HG03342 (cell line): ENCODE measurements around the gene FBXO15.

Source experiments
- ATAC-seq: cut with Tn5 transposase; IDR thresholded peaks from one replicate; pipeline ENCODE4 v1.9.1; 2021; ENCODE audit warnings: mild to moderate bottlenecking, moderate library complexity; ENCODE audit not compliant: unreplicated experiment

The FBXO15 gene

DNA sequence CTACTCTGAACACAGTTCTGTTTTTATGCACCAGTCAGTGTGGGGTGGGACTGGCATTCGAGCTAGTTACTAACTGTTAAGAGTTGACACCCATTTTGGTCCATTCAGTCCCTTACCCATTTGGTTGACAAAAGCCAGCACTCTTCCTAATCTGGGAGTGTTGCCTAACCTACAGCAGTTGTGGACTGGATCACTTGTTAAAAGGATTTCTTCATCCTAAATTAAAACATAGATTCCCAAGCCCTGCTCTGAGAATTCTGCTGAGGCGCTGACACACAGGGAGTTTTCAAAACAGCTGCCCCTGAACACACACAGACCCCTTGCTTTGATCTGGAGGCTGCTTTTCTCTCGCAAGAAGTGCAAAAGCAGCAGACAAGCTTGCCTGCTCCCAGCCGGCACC lies 7.1 kb upstream of the FBXO15 start:
- no peak for ATAC-seq

DNA sequence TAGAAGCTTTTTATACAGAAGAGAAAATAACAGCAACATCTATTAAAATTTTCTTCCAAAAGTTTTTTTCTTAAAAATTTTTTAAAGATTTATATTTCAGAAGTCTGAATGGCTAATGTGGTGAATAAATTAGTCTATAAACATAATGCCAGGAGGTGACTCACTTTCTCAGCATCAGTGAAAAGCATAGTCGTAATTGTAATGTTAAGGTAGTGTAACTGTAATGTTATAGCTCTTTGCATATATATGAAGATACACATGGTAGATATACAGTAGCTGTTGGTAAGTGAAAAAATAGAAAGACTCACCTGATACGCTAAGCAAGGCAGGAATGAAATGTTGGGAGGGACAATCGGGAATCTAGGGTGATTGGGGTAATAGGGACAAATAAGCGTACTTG lies 6.2 kb upstream of the FBXO15 start:
- ATAC-seq = no peak

DNA sequence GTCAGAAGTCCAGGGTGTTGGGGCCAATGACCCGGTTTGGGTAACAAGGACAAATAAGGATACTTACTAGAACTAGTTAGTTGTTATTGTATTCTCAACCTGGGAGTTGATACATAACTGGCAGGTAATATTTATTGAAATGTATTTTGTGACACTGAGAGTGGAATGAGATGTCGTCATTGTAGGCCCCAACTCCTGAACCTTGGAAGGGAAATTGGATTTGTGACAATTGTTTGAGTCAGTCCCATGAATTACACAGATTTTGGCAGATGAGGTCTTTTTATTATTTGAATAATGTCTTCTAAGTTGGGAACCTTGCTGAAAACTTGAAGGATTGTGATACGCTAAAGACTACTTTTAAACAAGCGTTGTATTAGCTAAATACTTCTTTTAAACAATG lies 5.7 kb upstream of the FBXO15 start:
- ATAC-seq = no peak

DNA sequence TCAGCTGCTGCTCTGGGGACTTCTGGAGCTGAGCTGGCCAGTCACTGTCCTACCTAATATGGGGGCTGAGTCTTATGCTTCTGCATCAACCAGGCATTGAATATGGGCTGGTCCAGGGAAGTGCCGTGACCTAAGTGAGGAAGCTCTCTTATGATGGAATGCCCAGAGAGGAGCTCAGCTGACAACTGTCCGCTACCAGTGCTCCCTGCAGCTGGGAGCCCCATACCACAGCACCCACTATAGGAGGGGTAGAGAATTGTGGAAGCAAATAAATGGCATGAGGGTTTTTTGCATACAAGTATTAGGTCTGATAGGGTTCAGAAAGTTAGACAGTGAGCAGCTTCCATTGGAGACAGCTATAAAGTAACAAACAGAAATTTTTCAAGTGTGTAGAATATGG lies 5.2 kb upstream of the FBXO15 start:
- ATAC-seq = no peak

DNA sequence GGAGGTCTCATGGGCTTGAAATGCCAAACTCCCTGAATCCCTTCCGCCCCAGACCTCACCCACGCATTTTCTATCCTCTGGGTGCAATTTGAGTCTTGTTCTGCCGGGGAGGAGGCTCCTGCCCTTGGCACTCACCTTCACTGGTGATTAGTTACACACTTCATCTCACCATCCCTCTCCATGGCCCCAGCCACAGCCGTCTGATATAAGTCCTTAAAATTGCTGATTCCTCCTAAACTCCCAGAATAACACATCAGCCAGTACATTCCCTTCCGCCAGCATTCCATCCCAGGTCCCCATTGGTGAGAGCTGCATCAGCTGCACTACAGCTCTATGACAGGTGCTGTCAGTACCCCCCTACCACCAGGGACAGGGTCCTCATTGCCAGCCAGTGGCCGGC lies 4.6 kb upstream of the FBXO15 start:
- ATAC-seq = no peak

DNA sequence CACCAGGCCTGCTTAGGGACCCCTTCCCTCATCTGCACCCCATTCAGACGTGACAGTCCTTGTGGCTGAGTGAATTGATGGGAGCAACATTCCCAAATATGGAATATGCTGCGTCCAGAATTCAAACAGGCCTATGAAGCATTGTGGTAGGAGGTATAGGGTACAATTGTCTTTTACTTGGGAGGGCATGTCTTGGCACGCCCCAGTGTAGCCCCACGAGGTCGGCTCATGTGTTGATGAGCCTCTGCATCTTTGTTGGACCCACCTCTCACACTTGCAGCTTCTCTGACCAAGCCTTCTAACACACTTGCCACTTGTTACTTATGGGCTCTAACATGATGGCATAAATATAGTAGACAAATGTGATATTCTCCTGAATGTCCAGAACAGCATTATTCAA lies 2.2 kb upstream of the FBXO15 start:
- ATAC-seq = no peak

DNA sequence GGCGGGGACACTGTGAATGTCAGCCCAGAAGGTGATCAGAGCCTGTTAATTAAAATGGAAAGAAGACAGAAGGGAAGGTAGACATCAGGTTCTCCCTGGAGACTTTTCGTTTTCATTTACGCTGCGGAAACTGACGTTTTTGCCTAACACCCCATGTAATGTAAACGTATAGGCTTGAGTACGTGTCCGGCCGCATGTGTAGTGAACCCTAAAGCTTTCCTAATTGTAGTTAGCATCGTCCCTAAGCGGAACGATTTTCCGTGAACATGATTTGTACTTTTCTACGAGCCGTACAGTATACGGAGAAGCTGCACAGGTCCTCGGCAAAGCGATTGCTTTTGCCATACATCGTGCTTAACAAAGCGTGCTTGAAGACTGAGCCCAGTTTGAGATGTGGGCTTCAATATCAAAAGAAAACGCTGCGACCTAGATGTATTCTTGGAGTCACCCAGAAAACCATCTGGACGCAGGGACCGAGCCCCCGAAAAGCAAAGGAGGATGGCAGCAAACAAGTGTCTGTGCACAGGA lies 973 bp upstream of the FBXO15 start:
- ATAC-seq = no peak

DNA sequence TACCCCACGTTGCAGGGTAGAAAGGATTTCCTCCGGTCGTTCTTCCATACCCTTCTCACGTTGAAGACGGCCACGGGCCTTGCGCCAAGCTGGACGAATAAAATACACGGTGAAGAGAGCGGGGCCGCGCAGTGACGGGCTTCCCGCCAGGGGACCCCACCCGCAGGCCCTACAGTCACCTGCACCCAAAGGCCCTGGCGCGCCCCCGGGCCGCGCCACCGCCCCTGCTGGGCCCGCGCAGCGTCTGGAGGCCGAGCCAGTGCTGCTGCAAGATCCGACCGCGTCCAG lies 199 bp downstream of the FBXO15 start:
- ATAC-seq = no peak

DNA sequence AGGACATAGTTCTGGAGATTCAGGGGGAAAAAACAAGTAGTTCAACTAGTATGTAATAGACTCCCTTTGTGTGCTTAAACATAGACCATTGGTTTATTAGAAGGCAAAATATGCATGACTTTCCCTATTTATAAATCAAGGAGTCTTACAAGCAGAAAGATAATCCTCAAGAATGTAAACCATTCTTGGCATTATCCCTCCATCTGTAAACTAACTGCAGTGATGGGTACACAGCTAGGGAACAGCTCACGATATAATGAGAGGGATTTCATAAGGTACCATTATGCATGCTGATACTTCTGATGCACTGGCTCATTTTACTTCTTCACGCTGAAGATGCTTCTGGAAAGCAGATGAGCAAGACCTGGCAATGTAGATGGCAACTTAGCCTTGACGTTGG lies 878 bp downstream of the FBXO15 start:
- ATAC-seq = no peak

DNA sequence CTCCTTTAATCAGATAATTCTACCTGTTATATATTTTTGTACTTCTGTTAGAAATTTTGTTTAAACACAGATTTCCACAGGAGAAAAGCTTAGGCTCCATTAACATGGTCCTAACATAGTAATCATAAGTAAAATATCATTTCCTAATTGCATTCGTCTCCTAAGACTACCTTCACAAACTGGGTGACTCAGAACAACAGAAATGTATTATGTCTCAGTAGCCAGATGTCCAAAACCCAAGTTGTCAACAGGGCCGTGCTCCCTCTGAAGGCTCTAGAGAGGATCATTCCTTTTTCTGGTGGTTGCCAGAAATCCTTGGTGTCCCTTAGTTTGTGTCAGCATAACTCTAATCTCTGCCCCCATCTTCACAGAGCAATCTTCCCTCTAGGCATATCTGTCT lies 5.4 kb downstream of the FBXO15 start:
- no peak for ATAC-seq

DNA sequence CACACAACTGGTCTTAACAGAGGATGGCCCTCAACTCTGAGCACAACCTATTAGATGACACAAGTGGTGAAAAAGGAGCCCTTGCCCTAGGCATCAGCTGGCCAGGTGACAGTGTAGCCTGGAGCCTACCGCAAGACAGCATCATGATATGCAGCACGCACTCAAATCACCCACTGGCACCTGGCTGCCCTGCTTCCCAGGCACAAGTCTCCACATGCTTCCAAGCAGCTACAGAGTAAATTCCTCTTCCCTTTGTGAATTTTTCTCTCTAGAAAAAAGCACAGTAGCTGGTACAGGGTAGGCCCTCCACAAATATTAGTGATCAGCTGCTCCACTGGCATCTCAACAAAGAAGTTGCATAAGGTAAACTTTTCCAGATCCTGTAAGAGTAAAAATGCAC lies 6.0 kb downstream of the FBXO15 start:
- no peak for ATAC-seq

DNA sequence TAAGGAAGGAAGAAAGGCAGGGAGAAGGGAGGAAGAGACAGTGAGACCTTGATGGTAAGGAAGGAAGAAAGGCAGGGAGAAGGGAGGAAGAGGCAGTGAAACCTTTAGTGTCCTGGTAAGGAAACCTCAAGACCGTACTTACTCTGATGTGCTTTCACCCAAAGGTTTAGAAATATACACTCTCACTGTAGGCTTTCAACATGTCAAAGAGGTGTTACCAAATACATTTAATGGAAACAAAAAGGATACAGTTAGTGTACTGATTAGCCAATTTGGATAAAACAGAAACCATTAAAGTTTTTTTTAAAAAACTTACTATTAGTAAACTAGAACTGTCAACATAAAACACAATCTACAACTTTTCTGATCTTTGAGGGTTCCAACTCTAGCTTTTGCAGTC lies 7.1 kb downstream of the FBXO15 start:
- no peak for ATAC-seq

DNA sequence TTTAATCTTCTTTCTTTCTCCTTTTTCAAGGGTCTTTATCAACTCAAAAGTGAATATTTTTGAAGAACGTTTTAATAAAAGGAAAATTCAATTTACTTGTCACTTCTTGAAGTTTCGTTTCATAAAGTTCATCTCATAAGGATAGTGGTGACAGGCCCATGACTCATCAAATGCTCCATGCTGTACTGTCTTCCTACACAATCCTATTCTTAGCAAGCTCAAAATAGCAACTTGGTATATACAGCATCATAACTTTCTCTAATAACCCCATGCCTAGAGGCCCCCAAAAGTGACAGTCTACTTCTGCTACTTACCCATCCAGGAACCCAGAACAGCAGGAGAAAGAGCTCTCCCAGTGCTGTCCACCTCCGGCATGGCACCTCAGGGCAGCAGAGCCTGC lies 7.7 kb downstream of the FBXO15 start:
- peak; percentile 59 for ATAC-seq

DNA sequence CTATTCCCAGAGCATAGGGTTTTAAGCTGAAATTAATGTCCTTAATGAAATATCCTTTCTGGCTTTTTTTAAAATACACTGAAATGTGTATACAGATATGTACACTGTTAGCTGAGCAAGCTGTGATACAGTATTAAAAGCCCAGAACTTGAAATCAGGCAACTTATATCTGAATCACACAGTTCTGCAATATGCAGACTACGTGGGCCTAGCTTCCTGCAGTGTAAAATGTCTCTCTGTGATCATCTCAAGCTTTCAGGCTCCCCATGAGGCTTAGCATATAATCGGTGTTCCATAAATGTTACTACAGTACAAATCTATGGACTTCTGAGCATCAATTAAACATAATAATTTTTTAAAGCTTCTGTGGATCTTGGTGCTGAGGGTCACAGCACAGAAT lies 8.2 kb downstream of the FBXO15 start:
- ATAC-seq = no peak

DNA sequence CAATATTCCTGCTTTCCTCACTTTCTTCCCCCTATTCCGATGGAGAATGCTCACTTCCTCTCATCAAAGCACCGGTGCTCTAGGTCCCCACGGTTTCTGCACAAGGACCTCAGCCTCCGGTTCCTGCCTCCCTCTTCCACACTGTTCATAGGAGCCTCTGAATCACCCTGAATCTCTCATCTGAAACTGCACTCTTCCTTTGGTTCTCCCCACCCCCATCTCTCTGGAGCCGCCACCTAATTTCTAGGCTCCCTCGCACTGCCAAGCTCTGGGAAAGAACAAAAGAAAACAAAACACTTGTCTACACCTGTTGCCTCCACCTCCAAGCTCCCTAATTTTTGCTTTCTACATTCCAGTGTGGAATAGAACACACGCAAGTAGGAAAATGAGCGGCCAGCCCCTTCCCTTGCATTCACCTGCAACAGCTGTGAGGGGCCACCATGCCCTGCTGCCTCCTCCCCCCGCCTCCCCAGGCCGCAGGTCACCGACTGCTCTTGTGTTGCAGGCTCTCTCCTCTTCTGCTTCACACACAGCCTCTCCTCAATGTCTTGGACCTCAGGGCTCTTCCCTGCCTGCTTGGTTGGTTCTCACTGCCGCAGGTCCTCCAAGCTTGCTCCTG lies 9.6 kb downstream of the FBXO15 start:
- ATAC-seq = no peak

DNA sequence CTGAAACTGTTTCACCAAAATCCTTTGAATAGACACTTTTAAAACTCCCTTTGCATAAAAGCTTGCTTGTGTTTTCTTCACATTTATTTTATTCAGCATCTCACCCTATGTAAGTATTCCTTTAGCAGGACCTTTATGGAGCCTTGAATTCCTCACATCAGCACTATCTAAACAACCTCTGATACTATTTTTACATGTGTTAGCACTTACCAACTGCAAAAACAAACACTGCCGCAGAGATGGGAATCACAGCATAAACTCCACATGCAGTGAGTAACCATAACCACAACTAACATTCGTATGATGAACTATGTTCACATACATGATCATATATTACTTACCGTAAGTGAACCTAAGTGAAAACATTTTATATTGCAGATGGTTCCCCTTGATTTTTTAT lies 15.4 kb downstream of the FBXO15 start:
- ATAC-seq = no peak

DNA sequence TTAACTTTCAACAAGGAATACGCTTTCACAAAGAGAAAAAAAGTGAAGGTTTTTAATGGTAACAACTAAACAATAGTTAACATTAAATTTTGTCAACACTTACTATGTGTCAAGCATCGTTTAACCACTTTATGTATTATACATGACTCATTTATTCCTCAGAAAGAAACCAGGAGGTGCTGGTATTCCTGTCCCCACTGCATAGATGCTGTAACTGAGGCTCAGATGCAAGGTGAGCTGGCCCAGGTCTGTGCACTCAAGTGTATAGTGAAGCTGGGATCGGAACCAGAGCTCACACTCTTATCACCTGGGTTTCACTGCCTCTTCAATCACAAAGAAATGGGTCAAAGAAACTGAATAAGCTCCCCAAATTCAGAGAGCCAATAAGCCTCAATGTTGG lies 16.5 kb downstream of the FBXO15 start:
- ATAC-seq = no peak

DNA sequence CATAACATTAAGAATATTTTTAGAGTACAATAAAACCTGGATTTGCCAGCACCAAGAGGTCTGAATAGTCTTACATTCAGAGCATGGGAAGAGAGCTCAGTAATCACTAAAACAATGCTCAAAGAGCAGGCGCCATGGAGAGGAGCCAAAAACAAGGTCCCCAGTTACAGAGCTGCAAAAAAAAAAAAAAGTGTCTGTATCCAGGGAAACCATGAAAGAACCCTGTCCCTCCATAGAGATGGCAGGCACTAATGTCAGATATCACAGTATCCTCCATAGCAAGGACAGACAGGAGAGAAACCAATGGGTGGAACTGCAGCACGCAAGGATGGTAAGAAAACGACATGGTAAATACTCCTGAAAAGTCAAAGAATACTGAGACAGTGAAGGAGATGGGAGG lies 19.5 kb downstream of the FBXO15 start:
- ATAC-seq = no peak

DNA sequence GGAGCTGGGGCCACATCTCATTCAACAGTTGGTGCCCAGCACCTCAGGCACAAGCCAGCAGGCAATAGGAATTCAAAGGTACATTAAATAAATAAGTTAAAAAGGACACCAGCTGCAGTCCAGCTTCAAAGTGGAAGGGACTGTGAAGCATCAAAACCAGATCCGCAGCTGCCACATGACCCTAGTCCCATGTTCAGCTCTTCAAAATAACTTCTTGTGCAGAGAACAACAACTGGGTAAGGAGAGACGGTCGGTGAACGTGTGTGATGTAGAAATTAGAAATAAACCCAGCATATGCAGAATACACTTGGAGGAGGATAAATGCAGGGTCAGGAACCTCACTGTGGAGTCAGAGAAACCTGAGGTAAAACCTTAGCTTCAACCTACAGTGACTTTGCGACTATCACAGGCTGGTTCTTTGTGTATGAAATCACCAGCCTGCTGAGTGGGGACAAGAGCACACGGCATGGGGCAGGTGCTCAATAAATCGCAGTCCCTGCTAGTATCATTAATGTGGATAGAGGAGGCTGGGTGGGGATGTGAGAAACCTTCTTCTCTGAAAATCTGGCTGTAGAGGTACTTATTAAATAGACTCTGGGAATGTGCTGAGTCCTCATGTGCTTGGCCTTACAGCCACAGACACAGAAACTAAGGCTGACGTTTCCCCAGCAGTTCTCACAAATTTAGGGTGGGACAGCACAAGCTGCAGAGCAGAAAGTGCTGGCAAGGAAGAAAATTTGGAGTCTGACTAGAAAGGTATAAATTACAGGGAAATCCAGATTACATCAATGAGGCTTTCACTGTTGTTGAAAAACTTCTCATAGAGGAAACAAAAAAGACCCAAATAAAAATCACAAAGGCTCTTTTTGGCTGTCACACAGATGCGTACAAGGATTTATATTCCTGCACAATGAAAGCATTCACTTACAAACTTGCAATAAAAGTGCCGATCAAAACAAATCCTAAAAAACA lies 20.7 kb downstream of the FBXO15 start:
- no peak for ATAC-seq

DNA sequence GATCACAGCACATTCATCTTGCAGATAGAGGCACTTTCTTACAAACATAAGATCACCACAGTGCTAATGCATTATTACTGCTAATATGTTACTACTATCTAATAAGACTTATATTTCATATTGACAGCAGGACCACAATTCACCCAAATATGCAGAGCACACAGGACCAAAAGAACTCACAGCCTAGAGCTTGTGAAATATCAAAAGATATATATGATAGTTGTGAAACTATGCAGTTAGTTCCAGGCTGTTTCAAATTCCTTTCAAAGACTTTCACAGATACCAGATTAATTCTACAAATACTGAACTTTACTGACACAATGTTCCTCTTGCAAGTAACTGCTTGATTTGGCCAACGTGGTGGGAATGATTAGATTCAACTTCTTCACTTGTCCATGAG lies 23.0 kb downstream of the FBXO15 start:
- ATAC-seq = no peak

DNA sequence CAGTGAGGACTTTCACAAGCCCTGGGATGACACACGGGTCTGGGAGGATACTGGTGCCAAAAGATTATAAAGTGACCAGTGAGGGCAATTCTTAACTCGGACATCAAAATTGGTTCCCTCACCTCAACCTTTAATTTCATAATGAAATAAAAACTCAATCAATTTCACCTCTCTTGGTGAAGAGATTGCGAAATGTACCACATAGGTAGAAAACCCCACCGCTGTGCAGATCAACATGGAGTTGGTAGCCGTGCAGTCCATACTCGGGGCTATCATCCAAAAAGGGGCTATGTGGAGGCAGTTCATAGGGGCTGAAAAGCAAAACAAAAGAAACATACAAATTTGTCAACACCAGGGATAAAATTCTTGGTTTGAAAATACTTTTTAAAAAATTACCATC lies 24.4 kb downstream of the FBXO15 start:
- ATAC-seq = no peak
